H1 (cell line): ENCODE results near the gene SSU72. TPM values are rescaled to one million over a fixed set of nuclear protein-coding genes. Genes with fewer than 3 reads are reported as not detected.

Experiments
- CTCF ChIA-PET: fragments of 300-600 bp; sonication (Branson Sonifier 250); formaldehyde crosslinking; loops from one replicate; lab custom pipeline; 2021; ENCODE audit not compliant: partially characterized antibody; lab: Charles Lee
- POLR2A ChIA-PET: fragments of 300-600 bp; sonication (Branson Sonifier 250); formaldehyde crosslinking; loops from one replicate; lab custom pipeline; 2021; ENCODE audit warnings: inconsistent platforms; ENCODE audit not compliant: partially characterized antibody; lab: Charles Lee
- DNase-seq, 2 experiments: peaks; one replicate each; pipeline versions ENCODE4 v3.0.0 to v3.0.0-alpha.2; 2010 to 2022; ENCODE audit warnings: low spot score in 2 of 2, low read depth in 1 of 2, mixed read lengths in 1 of 2
- FAIRE-seq: peaks from 2 replicates; lab custom pipeline; 2011; peaks lifted over from hg19 to GRCh38; lab: Jason Lieb, UNC
- H2AFZ ChIP-seq: 2 replicates; pipeline ENCODE4 v1.8.1; 2012; ENCODE audit warnings: low read length, inconsistent platforms
- H2AK5ac ChIP-seq: 2 replicates; pipeline ENCODE4 v1.6.1; 2013; ENCODE audit warnings: low read depth, low read length
- H2BK120ac ChIP-seq: replicated peaks from 2 replicates; pipeline ENCODE3; 2013; ENCODE audit warnings: low read depth, low read length, inconsistent platforms
- H2BK12ac ChIP-seq: 2 replicates; pipeline ENCODE4 v1.6.1; 2013; ENCODE audit warnings: low read depth, low read length
- H2BK15ac ChIP-seq: 2 replicates; pipeline ENCODE4 v1.6.1; 2013; ENCODE audit warnings: low read length
- H2BK20ac ChIP-seq: 2 replicates; pipeline ENCODE4 v1.6.1; 2013; ENCODE audit warnings: low read length
- H2BK5ac ChIP-seq: 2 replicates; pipeline ENCODE4 v1.6.1; 2013; ENCODE audit warnings: low read depth, low read length
- H3K14ac ChIP-seq: 2 replicates; pipeline ENCODE4 v1.6.1; 2013; ENCODE audit warnings: inconsistent platforms; ENCODE audit not compliant: insufficient read length
- H3K18ac ChIP-seq: 2 replicates; pipeline ENCODE4 v1.6.1; 2013; ENCODE audit warnings: low read length; ENCODE audit errors: extremely low read depth
- H3K23ac ChIP-seq: 2 replicates; pipeline ENCODE4 v1.6.1; 2013; ENCODE audit warnings: inconsistent platforms; ENCODE audit not compliant: insufficient read length
- H3K23me2 ChIP-seq: 2 replicates; pipeline ENCODE4 v1.6.1; 2013; ENCODE audit warnings: low read depth, low read length
- H3K27ac ChIP-seq: 2 replicates; pipeline ENCODE4 v1.6.1; 2011; ENCODE audit warnings: low read depth, low read length, inconsistent platforms
- H3K27me3 ChIP-seq, 4 experiments: replicated peaks in 1 of 4; 1 replicate in 1 of 4; 2 replicates in 3 of 4; pipeline versions ENCODE4 v1.6.1 to v1.8.1; 2011 to 2013; ENCODE audit warnings: low read length in 3 of 4, mild to moderate bottlenecking in 3 of 4, inconsistent platforms in 2 of 4, mixed read lengths in 2 of 4, moderate library complexity in 1 of 4; ENCODE audit not compliant: control insufficient read depth in 3 of 4, insufficient read depth in 3 of 4; ENCODE audit errors: extremely low read depth in 1 of 4
- H3K36me3 ChIP-seq, 4 experiments: 2 replicates each; pipeline versions ENCODE4 v1.6.1 to v1.8.1; 2011 to 2013; ENCODE audit warnings: mild to moderate bottlenecking in 4 of 4, low read length in 3 of 4, moderate library complexity in 2 of 4, control low read depth in 1 of 4, inconsistent platforms in 1 of 4; ENCODE audit not compliant: insufficient read depth in 4 of 4, control insufficient read depth in 2 of 4
- H3K4ac ChIP-seq: replicated peaks from 2 replicates; pipeline ENCODE3; 2013; ENCODE audit warnings: low read length, low read depth, mixed read lengths, inconsistent platforms; ENCODE audit not compliant: insufficient read length
- H3K4me1 ChIP-seq, 4 experiments: replicated peaks in 1 of 4; 1 replicate in 1 of 4; 2 replicates in 3 of 4; pipeline versions ENCODE4 v1.6.1 to v1.8.1; 2011 to 2013; ENCODE audit warnings: low read length in 3 of 4, inconsistent platforms in 2 of 4, mixed read lengths in 1 of 4; ENCODE audit not compliant: insufficient read depth in 4 of 4, control insufficient read depth in 3 of 4
- H3K4me2 ChIP-seq, 2 experiments: 2 replicates each; pipeline versions ENCODE4 v1.6.1 to v1.8.1; 2011 to 2013; ENCODE audit warnings: low read depth in 2 of 2, low read length in 2 of 2, control low read depth in 1 of 2, inconsistent platforms in 1 of 2, mild to moderate bottlenecking in 1 of 2; ENCODE audit not compliant: insufficient read depth in 1 of 2
- H3K4me3 ChIP-seq, 4 experiments: fragments of 200-600, 300-600 bp in 1 of 4; sonication (generic), shearing (Covaris generic), sonication (Bioruptor Twin) in 1 of 4; 2 replicates each; pipeline versions ENCODE4 v1.5.1 to v1.8.1; 2011 to 2016; ENCODE audit warnings: low read length in 4 of 4, low read depth in 3 of 4, control low read depth in 2 of 4, inconsistent platforms in 2 of 4, mild to moderate bottlenecking in 2 of 4, mixed read lengths in 1 of 4, moderate library complexity in 1 of 4; ENCODE audit not compliant: insufficient read depth in 2 of 4; ENCODE audit errors: extremely low read depth in 1 of 4
- H3K56ac ChIP-seq: replicated peaks from 2 replicates; pipeline ENCODE3; 2013; ENCODE audit warnings: low read depth, mild to moderate bottlenecking, mixed read lengths, low read length, inconsistent platforms; ENCODE audit not compliant: insufficient read length
- H3K79me1 ChIP-seq: 2 replicates; pipeline ENCODE4 v1.6.1; 2013; ENCODE audit warnings: low read depth, low read length, control low read depth
- H3K79me2 ChIP-seq, 2 experiments: 2 replicates each; pipeline versions ENCODE4 v1.6.1 to v1.8.1; 2012 to 2013; ENCODE audit warnings: low read length in 2 of 2, mild to moderate bottlenecking in 2 of 2, inconsistent platforms in 1 of 2; ENCODE audit not compliant: insufficient read depth in 2 of 2, control insufficient read depth in 1 of 2
- H3K9ac ChIP-seq, 4 experiments: replicated peaks in 1 of 4; 1 replicate in 1 of 4; 2 replicates in 3 of 4; pipeline versions ENCODE4 v1.6.1 to v1.8.1; 2011 to 2013; ENCODE audit warnings: low read depth in 3 of 4, low read length in 3 of 4, control low read depth in 2 of 4, mild to moderate bottlenecking in 2 of 4, moderate library complexity in 2 of 4, inconsistent platforms in 1 of 4; ENCODE audit errors: extremely low read depth in 1 of 4
- H3K9me3 ChIP-seq, 2 experiments: 2 replicates each; pipeline versions ENCODE4 v1.6.1 to v1.8.1; 2012 to 2013; ENCODE audit warnings: mild to moderate bottlenecking in 2 of 2, moderate library complexity in 2 of 2, control low read depth in 1 of 2, inconsistent platforms in 1 of 2, low read depth in 1 of 2, low read length in 1 of 2, mixed read lengths in 1 of 2; ENCODE audit not compliant: insufficient read depth in 2 of 2
- H4K20me1 ChIP-seq, 2 experiments: replicated peaks in 1 of 2; 2 replicates each; pipeline versions ENCODE3 to v1.8.1; 2011 to 2013; ENCODE audit warnings: inconsistent platforms in 2 of 2, low read length in 2 of 2, mild to moderate bottlenecking in 1 of 2; ENCODE audit not compliant: insufficient read depth in 2 of 2, control insufficient read depth in 1 of 2
- H4K5ac ChIP-seq: 2 replicates; pipeline ENCODE4 v1.6.1; 2013; ENCODE audit warnings: low read length, low read depth, mixed read lengths, inconsistent platforms; ENCODE audit not compliant: insufficient read length
- H4K8ac ChIP-seq: 2 replicates; pipeline ENCODE4 v1.8.0; 2013; ENCODE audit warnings: mild to moderate bottlenecking, moderate library complexity, low read length, inconsistent platforms; ENCODE audit not compliant: insufficient read depth; ENCODE audit errors: extremely low read depth
- H4K91ac ChIP-seq: replicated peaks from 2 replicates; pipeline ENCODE3; 2013; ENCODE audit warnings: low read length, mixed read lengths, inconsistent platforms; ENCODE audit not compliant: insufficient read length
- BCL11A ChIP-seq, 2 experiments: IDR thresholded peaks; one replicate each; pipeline ENCODE4 v1.6.1; 2011; ENCODE audit warnings: low read depth in 2 of 2, low read length in 2 of 2, mild to moderate bottlenecking in 2 of 2
- EP300 ChIP-seq, 2 experiments: IDR thresholded peaks; 1 replicate in 1 of 2; 2 replicates in 1 of 2; pipeline ENCODE4 v1.6.1; 2011 to 2012; ENCODE audit warnings: low read depth in 2 of 2, low read length in 2 of 2, mild to moderate bottlenecking in 2 of 2, borderline replicate concordance in 1 of 2, inconsistent platforms in 1 of 2, moderate library complexity in 1 of 2
- EZH2 ChIP-seq: fragments of 200-600 bp; sonication (generic); IDR thresholded peaks from 2 replicates; pipeline ENCODE4 v1.7.1; 2012; ENCODE audit warnings: low read depth, mild to moderate bottlenecking, moderate library complexity, low read length, inconsistent platforms; ENCODE audit not compliant: severe bottlenecking
- HDAC6 ChIP-seq: IDR thresholded peaks from one replicate; pipeline ENCODE4 v1.7.1; 2012; ENCODE audit warnings: low read depth, mild to moderate bottlenecking, inconsistent platforms, low read length, moderate library complexity
- POLR2AphosphoS5 ChIP-seq: IDR thresholded peaks from 2 replicates; pipeline ENCODE4 v1.6.1; 2011; ENCODE audit warnings: low read depth, low read length
- RXRA ChIP-seq: IDR thresholded peaks from 2 replicates; pipeline ENCODE4 v1.6.1; 2011; ENCODE audit warnings: low read depth, mild to moderate bottlenecking, low read length, moderate library complexity; ENCODE audit not compliant: insufficient read depth
- SRF ChIP-seq: IDR thresholded peaks from 2 replicates; pipeline ENCODE4 v1.6.1; 2011; ENCODE audit warnings: mild to moderate bottlenecking, low read depth, low read length, moderate library complexity
- SUZ12 ChIP-seq: fragments of 200-600 bp; sonication (generic); IDR thresholded peaks from 2 replicates; pipeline ENCODE4 v1.6.1; 2012; ENCODE audit warnings: mild to moderate bottlenecking, inconsistent platforms, low read length, moderate library complexity, mixed read lengths
- TCF12 ChIP-seq: IDR thresholded peaks from 2 replicates; pipeline ENCODE4 v1.6.1; 2011; ENCODE audit warnings: low read depth, mild to moderate bottlenecking, low read length
- WGBS, 2 experiments: shearing (Covaris generic) in 1 of 2; methylation state at CpG; one replicate each; pipeline versions ENCODE4 v1.1.6 to v1.1.7; 2013 to 2015; ENCODE audit warnings: low lambda C conversion rate in 2 of 2, mixed read lengths in 2 of 2, inconsistent platforms in 1 of 2, low coverage in 1 of 2, missing lambda C conversion rate in 1 of 2; ENCODE audit not compliant: insufficient replicate concordance in 2 of 2, insufficient coverage in 1 of 2, insufficient read length in 1 of 2; ENCODE audit errors: extremely low coverage in 1 of 2, missing lambda C conversion rate in 1 of 2; 5-methylcytosine and 5-hydroxymethylcytosine counted together
- polyA plus RNA-seq, 7 experiments: library from polyadenylated mRNA; depleted of rRNA in 3 of 7; stranded (reverse) in 5 of 7; unstranded in 2 of 7; fragments of >200 nt in 5 of 7; fragments of 200-250 nt in 2 of 7; gene quantifications; 1 replicate in 5 of 7; 2 replicates in 1 of 7; 4 replicates in 1 of 7; pipeline versions ENCODE4 v1.2.1 to v1.2.3, GENCODE V29; 2011 to 2013; ENCODE audit warnings: missing spikeins in 2 of 7, mixed read lengths in 2 of 7
- total RNA-seq: library from RNA; stranded (reverse); fragmentation: NEBNext Ultra II Directional; extraction: Animal tissue kit (Norgen Biotek cat#: 25700); gene quantifications from 2 replicates; pipeline ENCODE4 v1.2.1, GENCODE V29; 2021

The SSU72 gene
- total and polyA plus RNA-seq, 2 of the 8 experiments (the other 6 are each of a cell fraction or from before 2014, with no cell fraction given) = 110 to 165 TPM

DNA sequence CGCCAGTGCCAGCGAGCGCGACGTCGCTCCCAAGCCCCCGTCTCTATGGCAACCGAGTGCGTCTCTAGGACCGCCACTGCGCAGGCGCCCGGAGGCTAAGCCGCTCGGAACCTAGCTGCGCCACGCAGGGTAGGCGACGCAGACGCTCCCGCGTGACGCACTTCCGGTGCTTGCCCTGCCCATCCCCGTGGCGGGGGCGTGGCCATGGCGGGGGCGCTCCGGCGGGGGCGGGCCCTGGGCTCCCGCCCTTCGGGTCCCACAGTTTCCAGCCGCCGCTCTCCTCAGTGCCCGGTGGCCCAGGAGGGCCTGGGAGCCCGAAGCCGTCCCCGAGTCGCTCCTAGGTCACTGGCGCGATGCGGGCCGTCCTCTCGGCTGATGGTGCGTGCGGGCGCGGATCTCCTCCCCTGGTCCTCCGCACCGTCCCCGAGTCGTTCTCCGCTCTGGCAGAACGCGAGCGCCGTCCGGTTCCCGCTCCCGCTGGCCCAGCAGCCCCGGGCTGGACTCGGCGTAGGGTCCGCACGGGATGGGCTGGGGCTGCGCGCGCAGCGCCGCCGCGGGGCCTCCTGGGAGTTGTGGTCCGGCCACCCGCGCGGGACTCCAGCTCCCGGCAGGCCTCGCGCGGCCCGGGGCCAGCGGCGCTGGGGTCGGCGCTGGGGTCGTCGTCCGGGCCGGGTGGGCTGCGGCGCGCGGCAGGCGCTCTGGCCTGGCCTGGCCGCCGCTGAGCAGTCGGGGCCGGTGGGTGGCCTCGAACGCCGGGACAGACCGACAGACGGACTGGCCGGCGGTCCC, 40.8 kb upstream of the SSU72 start, which contains the start of gene MIB2:
Gene MIB2, plus strand, starts transcription at position 245 of the 789 bp plus-strand sequence. CDS start 7,953 bp downstream, outside the sequence.
- peak within 1 kb of the TSS; percentile 100 for H3K27ac ChIP-seq
- H3K14ac ChIP-seq = no peak within 1 kb of the TSS
- H3K27me3 ChIP-seq = no peaks in the 10 kb centered on the region; a peak in 1 of 7 replicates
- no peaks in the 10 kb centered on the region for H3K9me3 ChIP-seq
- CTCF ChIA-PET = interaction anchor here (1.4 to 2.2 kb wide), 4 partner anchors 13 to 63 kb away, joined by 4 to 7 read pairs (median 6); no protein-coding TSS in a partner anchor
- 1% methylated on average over 60 of the region's 107 CpGs; no CpG with 5 or more reads in 1 of the 2 experiments for WGBS, 2 experiments
- H3K56ac ChIP-seq = peak within 1 kb of the TSS; percentile 98
- peak within 1 kb of the TSS; percentile 99 for H3K4ac ChIP-seq
- H2BK12ac ChIP-seq = 0 out of 2 replicates have a peak within 1 kb of the TSS, but pooled peaks have one; percentile 80
- H4K91ac ChIP-seq = peak within 1 kb of the TSS; percentile 98
- no peak within 1 kb of the TSS for H2BK120ac ChIP-seq
- peak within 1 kb of the TSS; percentile 80 to 97 (median 92) for H3K4me3 ChIP-seq
- no peaks in the 10 kb centered on the region for H3K36me3 ChIP-seq
- H2AK5ac ChIP-seq = no peak within 1 kb of the TSS
- peak within 1 kb of the TSS; percentile 100 for H4K5ac ChIP-seq
- peak; percentile 95 to 97 for DNase-seq
- peaks cover 3% of the 10 kb centered on the region for H3K79me1 ChIP-seq
- H4K8ac ChIP-seq = peak within 1 kb of the TSS; percentile 97
- peaks cover 6% of the 10 kb centered on the region; the same call in 1 of the 2 replicates for H3K23me2 ChIP-seq
- peak within 1 kb of the TSS; percentile 100 for H3K18ac ChIP-seq
- peak within 1 kb of the TSS; percentile 57; the same call in 1 of the 2 replicates for H2AFZ ChIP-seq
- peak within 1 kb of the TSS; percentile 62 to 94 for H3K4me2 ChIP-seq
- H3K23ac ChIP-seq = no peak within 1 kb of the TSS
- peaks cover 0 to 13% (median 5%) of the 10 kb centered on the region in 4 experiments; a peak in 5 of 7 replicates for H3K4me1 ChIP-seq
- H4K20me1 ChIP-seq = peaks cover 6 to 24% of the 10 kb centered on the region in 2 experiments
- no peak within 1 kb of the TSS for H2BK15ac ChIP-seq
- H2BK20ac ChIP-seq = no peak within 1 kb of the TSS
- POLR2A ChIA-PET = interaction anchor here (0.6 to 4.6 kb wide), 13 partner anchors 9 to 290 kb away, joined by 3 to 34 read pairs (median 4); partner anchors contain the start of gene MMP23B
- peak within 1 kb of the TSS; percentile 93 to 99 (median 98) for H3K9ac ChIP-seq
- H2BK5ac ChIP-seq = peak within 1 kb of the TSS; percentile 98
- no peak for FAIRE-seq
- H3K79me2 ChIP-seq = peaks cover 0 to 13% of the 10 kb centered on the region in 2 experiments; a peak in 2 of 4 replicates
- TF ChIP-seq TCF12 (no peak), HDAC6 (no peak), POLR2AphosphoS5 (peak; percentile 64), EZH2 (no peak), EP300 (IDR thresholded peaks at IDR 0.05; ENCODE audit: borderline replicate concordance in 1 of 2, low read depth in 2 of 2, low read length in 2 of 2) (no peak), BCL11A (IDR thresholded peaks at IDR 0.05; ENCODE audit: low read depth in 2 of 2, low read length in 2 of 2) (no peak), SUZ12 (no peak), RXRA (no peak), SRF (peak; percentile 80)
